Activated CD4-positive, alpha-beta T cell treated with anti-CD3 and anti-CD28 coated beads, Interleukin-2, amount 50 U/mL, for 1 hour (primary cell): ENCODE measurements around the gene FIGLA.
A peak's percentile ranks its signal among the peaks of the same experiment; 100 is the strongest.

Source experiments
- DNase-seq: peaks from one replicate; pipeline ENCODE4 v3.0.0-alpha.2; 2020

FIGLA gene

GRCh38 chr2:70769450-70769849 is 21.0 kb downstream of the FIGLA start:
- no peak for DNase-seq

- no peak for DNase-seq
These were observed 21.8 kb downstream of the FIGLA start for GRCh38 chr2:70768590-70769085.

GRCh38 chr2:70767699-70768589 is 22.5 kb downstream of the FIGLA start, which contains the start of gene ADD2:
TSS of gene ADD2 (minus strand) at chr2:70768200. CDS start at chr2:70706408, 61,792 bp downstream.
- DNase-seq = peak; percentile 27

- DNase-seq = no peak
These were observed 23.3 kb downstream of the FIGLA start for GRCh38 chr2:70767079-70767698.

- DNase-seq = no peak
These were observed 23.9 kb downstream of the FIGLA start for GRCh38 chr2:70766357-70767078.

GRCh38 chr2:70765507-70765906 is 24.9 kb downstream of the FIGLA start:
- DNase-seq = no peak

GRCh38 chr2:70759446-70759845 is 31.0 kb downstream of the FIGLA start:
- no peak for DNase-seq

GRCh38 chr2:70757966-70758365 is 32.5 kb downstream of the FIGLA start:
- no peak for DNase-seq

GRCh38 chr2:70757360-70757759 is 33.1 kb downstream of the FIGLA start:
- no peak for DNase-seq

- DNase-seq = no peak
These were observed 34.3 kb downstream of the FIGLA start for GRCh38 chr2:70756128-70756527.

GRCh38 chr2:70753902-70754301 is 36.5 kb downstream of the FIGLA start:
- no peak for DNase-seq

- no peak for DNase-seq
These were observed 37.4 kb downstream of the FIGLA start for GRCh38 chr2:70753031-70753430.

GRCh38 chr2:70752396-70752795 is 38.0 kb downstream of the FIGLA start:
- no peak for DNase-seq

GRCh38 chr2:70751881-70752280 is 38.6 kb downstream of the FIGLA start:
- DNase-seq = no peak

- DNase-seq = no peak
These were observed 40.1 kb downstream of the FIGLA start for GRCh38 chr2:70750320-70750719.

- DNase-seq = no peak
These were observed 42.2 kb downstream of the FIGLA start for GRCh38 chr2:70748002-70748784.

- no peak for DNase-seq
These were observed 43.2 kb downstream of the FIGLA start for GRCh38 chr2:70747284-70747683.

- no peak for DNase-seq
These were observed 44.1 kb downstream of the FIGLA start for GRCh38 chr2:70746094-70746974.

GRCh38 chr2:70745276-70745825 is 45.1 kb downstream of the FIGLA start:
- no peak for DNase-seq

GRCh38 chr2:70744397-70744796 is 46.0 kb downstream of the FIGLA start:
- no peak for DNase-seq

- no peak for DNase-seq
These were observed 46.8 kb downstream of the FIGLA start for GRCh38 chr2:70743677-70744076.
